Measurements from ENCODE around the gene UGGT2. TPM values are rescaled to one million over a fixed set of nuclear protein-coding genes. Genes with fewer than 3 reads are reported as not detected.
"Not testable (repeated sequence)": the region's sequence is repeated elsewhere in the genome, so short reads cannot be mapped to it uniquely, and the experiment has no call there.

UGGT2 gene
- total RNA-seq, 1 donor from 2014 or later = 26.0 TPM

- intact Hi-C loops (cut with DNase I) = no loop called here
- Histone ChIP-seq H3K27me3 (no peaks in the 10 kb centered on the region), H3K4me1 (no peaks in the 10 kb centered on the region), H3K36me3 (no peaks in the 10 kb centered on the region), H3K4me3 (no peak overlapping the region), H3K27ac (no peak overlapping the region), H3K9me3 (peaks cover 0 to 2% of the 10 kb centered on the region in 2 donors)
- TF ChIP-seq CTCF (IDR thresholded peaks at IDR 0.05) = no peak
- DNase-seq (ENCODE audit: low spot score in 2 of 2) = no peak
These were observed 252.8 kb downstream of the UGGT2 start for GRCh38 chr13:95800436-95800835.

GRCh38 chr13:95797016-95797415 lies 256.2 kb downstream of the UGGT2 start:
- Histone ChIP-seq H3K36me3 (peaks cover 9 to 23% of the 10 kb centered on the region in 2 donors), H3K27ac (no peak overlapping the region), H3K9me3 (no peaks in the 10 kb centered on the region), H3K27me3 (no peaks in the 10 kb centered on the region), H3K4me3 (no peak overlapping the region), H3K4me1 (no peaks in the 10 kb centered on the region)
- intact Hi-C loops (cut with DNase I) = no loop called here
- DNase-seq (ENCODE audit: low spot score in 2 of 2) = no peak
- TF ChIP-seq CTCF (IDR thresholded peaks at IDR 0.05) = no peak

- no peaks in the 10 kb centered on the region for H3K9me3 ChIP-seq
- no peak overlapping the region for H3K27ac ChIP-seq
- no peaks in the 10 kb centered on the region for H3K4me1 ChIP-seq
- H3K27me3 ChIP-seq = no peaks in the 10 kb centered on the region
- no peak for TF ChIP-seq CTCF (IDR thresholded peaks at IDR 0.05)
- intact Hi-C loops (cut with DNase I) = no loop called here
- H3K36me3 ChIP-seq = peaks cover 37 to 46% of the 10 kb centered on the region in 2 donors
- DNase-seq (ENCODE audit: low spot score in 2 of 2) = no peak
- H3K4me3 ChIP-seq = no peak overlapping the region
These were observed 259.4 kb downstream of the UGGT2 start for GRCh38 chr13:95793781-95794180.

- Histone ChIP-seq H3K9me3 (no peaks in the 10 kb centered on the region), H3K36me3 (peaks cover 41 to 53% of the 10 kb centered on the region in 2 donors), H3K4me3 (no peak overlapping the region), H3K27ac (no peak overlapping the region), H3K27me3 (no peaks in the 10 kb centered on the region), H3K4me1 (no peaks in the 10 kb centered on the region)
- intact Hi-C loops (cut with DNase I) = no loop called here
- no peak for DNase-seq (ENCODE audit: low spot score in 2 of 2)
- TF ChIP-seq CTCF (IDR thresholded peaks at IDR 0.05) = no peak
These were observed 260.1 kb downstream of the UGGT2 start for GRCh38 chr13:95793018-95793555.

- TF ChIP-seq CTCF (IDR thresholded peaks at IDR 0.05) = no peak
- no peak for DNase-seq (ENCODE audit: low spot score in 2 of 2)
- no peak overlapping the region for H3K4me3 ChIP-seq
- H3K4me1 ChIP-seq = no peaks in the 10 kb centered on the region
- peaks cover 44 to 69% of the 10 kb centered on the region in 2 donors for H3K36me3 ChIP-seq
- no peak overlapping the region for H3K27ac ChIP-seq
- no peaks in the 10 kb centered on the region for H3K9me3 ChIP-seq
- no peaks in the 10 kb centered on the region for H3K27me3 ChIP-seq
- intact Hi-C loops (cut with DNase I) = no loop called here
These were observed 262.0 kb downstream of the UGGT2 start for GRCh38 chr13:95791084-95791722.

- intact Hi-C loops (cut with DNase I); H3K27ac ChIP-seq; H3K27me3 ChIP-seq; DNase-seq (ENCODE audit: low spot score in 2 of 2); H3K9me3 ChIP-seq; H3K4me3 ChIP-seq; H3K4me1 ChIP-seq: not testable (repeated sequence)
- H3K36me3 ChIP-seq = peaks cover 44 to 64% of the 10 kb centered on the region in 2 donors
These were observed 263.9 kb downstream of the UGGT2 start for GRCh38 chr13:95789315-95789714.

Measured in ascending aorta (tissue), 2 donors.